ENCODE results near the gene TSEN2. TPM values are rescaled to one million over a fixed set of nuclear protein-coding genes. Genes with fewer than 3 reads are reported as not detected.

The TSEN2 gene
- polyA plus RNA-seq, 1 donor (not counting 4 experiments of a cell fraction or from before 2014, with no cell fraction given): 23.8 TPM

DNA sequence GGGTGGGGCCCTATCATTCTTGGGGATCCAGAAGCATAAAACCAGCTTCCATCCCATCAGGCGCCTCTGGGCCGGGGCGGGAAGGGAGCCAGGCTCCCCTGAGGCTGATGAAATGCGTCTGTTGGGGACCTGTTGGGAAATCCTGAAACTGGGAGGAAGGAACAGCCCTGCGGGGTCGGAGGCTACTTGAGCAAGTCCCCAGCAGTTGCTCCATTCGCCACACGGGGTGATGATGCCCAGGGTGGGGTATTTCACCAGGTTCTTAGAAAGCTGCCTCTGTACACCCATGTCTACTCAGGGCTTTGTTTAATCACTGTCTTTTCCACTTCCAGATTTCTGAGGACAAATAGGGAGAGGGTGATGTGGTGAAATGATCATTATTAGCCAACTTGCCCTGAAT, 25.4 kb upstream of the TSEN2 start:
- no peak for FAIRE-seq
- Histone ChIP-seq H3K9me1 (ENCODE audit: control insufficient read depth, extremely low read depth, insufficient read depth, low read length) (no peaks in the 10 kb centered on the region), H3K9ac (ENCODE audit: control insufficient read depth, extremely low read depth, insufficient read depth, low read length) (no peak overlapping the region)

DNA sequence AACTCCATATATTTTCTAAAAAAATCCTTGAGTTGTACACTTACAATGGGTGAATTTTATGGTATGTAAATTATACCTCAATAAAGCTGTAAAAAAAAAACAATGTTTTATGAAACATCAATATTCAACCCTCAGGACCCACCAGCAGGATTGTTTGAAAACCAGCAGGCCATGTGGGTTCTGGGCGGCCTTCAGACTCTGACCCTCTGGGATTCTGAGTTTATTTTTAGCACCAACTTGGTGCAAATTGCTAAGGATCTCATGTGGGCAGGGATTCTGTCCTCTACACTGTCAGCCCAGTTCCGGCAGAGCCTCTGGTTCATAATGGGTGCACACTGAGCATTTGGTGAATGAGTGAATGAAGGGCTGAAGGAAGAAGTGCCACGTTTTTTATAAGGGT, 24.2 kb upstream of the TSEN2 start:
- H3K79me2 ChIP-seq (ENCODE audit: control insufficient read depth, insufficient read depth, low read length): no peaks in the 10 kb centered on the region
- no peak overlapping the region for H2AFZ ChIP-seq (ENCODE audit: control insufficient read depth, low read length)
- dilution Hi-C loops (cut with MboI; ENCODE audit: extremely low pct_ligation_motif_present, low sequenced_read_pairs): no loop called here
- FAIRE-seq (no peak), DNase-seq (ENCODE audit: low read depth, low spot score) (no peak)
- H3K4me2 ChIP-seq (ENCODE audit: control insufficient read depth, extremely low read depth, insufficient read depth, low read depth, low read length): no peak overlapping the region
- H3K9me1 ChIP-seq (ENCODE audit: control insufficient read depth, extremely low read depth, insufficient read depth, low read length): no peaks in the 10 kb centered on the region
- H3K4me3 ChIP-seq (ENCODE audit: control insufficient read depth in 2 of 3, extremely low read depth in 1 of 3, insufficient read depth in 2 of 3, low read depth in 1 of 3, low read length in 3 of 3): no peak overlapping the region
- no peaks in the 10 kb centered on the region for H3K27me3 ChIP-seq (ENCODE audit: control insufficient read depth, extremely low read depth, insufficient read depth, low read length)
- no peaks in the 10 kb centered on the region for H3K4me1 ChIP-seq (ENCODE audit: control insufficient read depth, extremely low read depth, insufficient read depth, low read length)
- no peak overlapping the region for H3K27ac ChIP-seq (ENCODE audit: control insufficient read depth, insufficient read depth, low read length)
- no peak for TF ChIP-seq EZH2 (IDR thresholded peaks at IDR 0.05; ENCODE audit: low read length)
- TF ChIP-seq, protein P1, sequence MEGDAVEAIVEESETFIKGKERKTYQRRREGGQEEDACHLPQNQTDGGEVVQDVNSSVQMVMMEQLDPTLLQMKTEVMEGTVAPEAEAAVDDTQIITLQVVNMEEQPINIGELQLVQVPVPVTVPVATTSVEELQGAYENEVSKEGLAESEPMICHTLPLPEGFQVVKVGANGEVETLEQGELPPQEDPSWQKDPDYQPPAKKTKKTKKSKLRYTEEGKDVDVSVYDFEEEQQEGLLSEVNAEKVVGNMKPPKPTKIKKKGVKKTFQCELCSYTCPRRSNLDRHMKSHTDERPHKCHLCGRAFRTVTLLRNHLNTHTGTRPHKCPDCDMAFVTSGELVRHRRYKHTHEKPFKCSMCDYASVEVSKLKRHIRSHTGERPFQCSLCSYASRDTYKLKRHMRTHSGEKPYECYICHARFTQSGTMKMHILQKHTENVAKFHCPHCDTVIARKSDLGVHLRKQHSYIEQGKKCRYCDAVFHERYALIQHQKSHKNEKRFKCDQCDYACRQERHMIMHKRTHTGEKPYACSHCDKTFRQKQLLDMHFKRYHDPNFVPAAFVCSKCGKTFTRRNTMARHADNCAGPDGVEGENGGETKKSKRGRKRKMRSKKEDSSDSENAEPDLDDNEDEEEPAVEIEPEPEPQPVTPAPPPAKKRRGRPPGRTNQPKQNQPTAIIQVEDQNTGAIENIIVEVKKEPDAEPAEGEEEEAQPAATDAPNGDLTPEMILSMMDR (optimal IDR thresholded peaks at IDR 0.05 in 1 of 3, IDR thresholded peaks at IDR 0.05 in 1 of 3, conservative IDR thresholded peaks at IDR 0.05 in 1 of 3; ENCODE audit: extremely low read depth in 1 of 3, insufficient read depth in 2 of 3, low read length in 3 of 3): no peak
- no peak overlapping the region for H3K9ac ChIP-seq (ENCODE audit: control insufficient read depth, extremely low read depth, insufficient read depth, low read length)
- H4K20me1 ChIP-seq (ENCODE audit: control insufficient read depth, extremely low read depth, insufficient read depth, low read length): no peaks in the 10 kb centered on the region
- no peaks in the 10 kb centered on the region for H3K36me3 ChIP-seq (ENCODE audit: control insufficient read depth in 2 of 2, extremely low read depth in 1 of 2, insufficient read depth in 2 of 2, low read length in 2 of 2)
- H3K9me3 ChIP-seq (ENCODE audit: control insufficient read depth, low read depth, low read length): no peaks in the 10 kb centered on the region

More for the DNA sequence above, 25.4 kb upstream of the TSEN2 start:
- no peak for DNase-seq (ENCODE audit: low read depth, low spot score)
- no peaks in the 10 kb centered on the region for H3K36me3 ChIP-seq (ENCODE audit: control insufficient read depth in 2 of 2, extremely low read depth in 1 of 2, insufficient read depth in 2 of 2, low read length in 2 of 2)
- no peaks in the 10 kb centered on the region for H3K27me3 ChIP-seq (ENCODE audit: control insufficient read depth, extremely low read depth, insufficient read depth, low read length)
- no peak for TF ChIP-seq EZH2 (IDR thresholded peaks at IDR 0.05; ENCODE audit: low read length)
- TF ChIP-seq, protein P1 (optimal IDR thresholded peaks at IDR 0.05 in 1 of 3, IDR thresholded peaks at IDR 0.05 in 1 of 3, conservative IDR thresholded peaks at IDR 0.05 in 1 of 3; ENCODE audit: extremely low read depth in 1 of 3, insufficient read depth in 2 of 3, low read length in 3 of 3): peak in 1 of 3 experiments; percentile 20
- H3K4me3 ChIP-seq (ENCODE audit: control insufficient read depth in 2 of 3, extremely low read depth in 1 of 3, insufficient read depth in 2 of 3, low read depth in 1 of 3, low read length in 3 of 3): no peak overlapping the region
- no peaks in the 10 kb centered on the region for H4K20me1 ChIP-seq (ENCODE audit: control insufficient read depth, extremely low read depth, insufficient read depth, low read length)
- no peak overlapping the region for H3K27ac ChIP-seq (ENCODE audit: control insufficient read depth, insufficient read depth, low read length)
- dilution Hi-C loops (cut with MboI; ENCODE audit: extremely low pct_ligation_motif_present, low sequenced_read_pairs): no loop called here
- H3K9me3 ChIP-seq (ENCODE audit: control insufficient read depth, low read depth, low read length): no peaks in the 10 kb centered on the region
- H3K79me2 ChIP-seq (ENCODE audit: control insufficient read depth, insufficient read depth, low read length): no peaks in the 10 kb centered on the region
- no peak overlapping the region for H3K4me2 ChIP-seq (ENCODE audit: control insufficient read depth, extremely low read depth, insufficient read depth, low read depth, low read length)
- no peak overlapping the region for H2AFZ ChIP-seq (ENCODE audit: control insufficient read depth, low read length)
- H3K4me1 ChIP-seq (ENCODE audit: control insufficient read depth, extremely low read depth, insufficient read depth, low read length): no peaks in the 10 kb centered on the region

Data from keratinocyte (primary cell).